GM18519 (cell line): Measurements from ENCODE around the gene USH2A.

ENCODE experiments used
- ATAC-seq: cut with Tn5 transposase; IDR thresholded peaks from one replicate; pipeline ENCODE4 v1.9.1; 2021; ENCODE audit warnings: mild to moderate bottlenecking, moderate library complexity; ENCODE audit not compliant: unreplicated experiment, low FRiP score

Gene USH2A

GRCh38 chr1:215612391-215612790, 810.9 kb downstream of the USH2A start:
- ATAC-seq, result no peak

- ATAC-seq, result no peak
Measured at GRCh38 chr1:215608646-215609045, 814.6 kb downstream of the USH2A start.

GRCh38 chr1:215607412-215607811, 815.8 kb downstream of the USH2A start:
- ATAC-seq, result no peak

GRCh38 chr1:215606564-215607168, 816.6 kb downstream of the USH2A start:
- ATAC-seq, result no peak

GRCh38 chr1:215606036-215606435, 817.2 kb downstream of the USH2A start:
- no peak for ATAC-seq

- no peak for ATAC-seq
Measured at GRCh38 chr1:215605011-215605621, 818.1 kb downstream of the USH2A start.

- no peak for ATAC-seq
Measured at GRCh38 chr1:215603319-215603718, 819.9 kb downstream of the USH2A start.

- no peak for ATAC-seq
Measured at GRCh38 chr1:215601276-215601675, 822.0 kb downstream of the USH2A start.

- no peak for ATAC-seq
Measured at GRCh38 chr1:215600867-215601266, 822.4 kb downstream of the USH2A start.

- ATAC-seq, result no peak
Measured at GRCh38 chr1:215600258-215600792, 822.9 kb downstream of the USH2A start.

GRCh38 chr1:215599418-215600074, 823.7 kb downstream of the USH2A start:
- no peak for ATAC-seq

GRCh38 chr1:215597961-215598360, 825.3 kb downstream of the USH2A start:
- ATAC-seq, result no peak

- ATAC-seq, result no peak
Measured at GRCh38 chr1:215595231-215595630, 828.0 kb downstream of the USH2A start.

- no peak for ATAC-seq
Measured at GRCh38 chr1:215594640-215595039, 828.6 kb downstream of the USH2A start.

GRCh38 chr1:215590779-215591491, 832.3 kb downstream of the USH2A start:
- ATAC-seq, result no peak

GRCh38 chr1:215589650-215590435, 833.4 kb downstream of the USH2A start:
- ATAC-seq, result no peak

GRCh38 chr1:215584389-215584788, 838.9 kb downstream of the USH2A start:
- no peak for ATAC-seq

GRCh38 chr1:215583185-215583749, 840.0 kb downstream of the USH2A start:
- no peak for ATAC-seq

GRCh38 chr1:215581896-215582295, 841.4 kb downstream of the USH2A start:
- no peak for ATAC-seq
